AG04449 (cell line): ENCODE measurements around the gene DIAPH2.

Source experiments
- CTCF ChIA-PET: fragments of 350-600 bp; formaldehyde crosslinking; extraction: SDS; loops from one replicate; lab custom pipeline; 2021; ENCODE audit warnings: antibody characterized with exemption; lab: Yijun Ruan, JAX
- POLR2A ChIA-PET: fragments of 400-600, 350-600 bp; formaldehyde crosslinking; extraction: SDS; loops from one replicate; lab custom pipeline; 2020; ENCODE audit warnings: antibody characterized with exemption, inconsistent platforms; lab: Yijun Ruan, JAX
- DNase-seq: peaks from one replicate; pipeline ENCODE4 v3.0.0-alpha.2; 2010; ENCODE audit warnings: low read depth, low spot score
- H3K4me3 ChIP-seq: 2 replicates; pipeline ENCODE4 v1.5.1; 2011; ENCODE audit warnings: low read depth, mild to moderate bottlenecking, control low read depth, low read length
- CTCF ChIP-seq: IDR thresholded peaks from one replicate; pipeline ENCODE4 v1.5.1; 2011; ENCODE audit warnings: mild to moderate bottlenecking, moderate library complexity, low read length, control low read depth, inconsistent platforms; ENCODE audit not compliant: insufficient read depth; ENCODE audit errors: missing control alignments

DIAPH2 gene

GRCh38 chrX:97330151-97330550 lies 645.5 kb downstream of the DIAPH2 start:
- no peak overlapping the region for H3K4me3 ChIP-seq
- no peak for TF ChIP-seq CTCF
- DNase-seq = no peak
- ChIA-PET POLR2A (no interaction called here), CTCF (no interaction called here)

GRCh38 chrX:97332963-97333362 lies 648.3 kb downstream of the DIAPH2 start:
- no peak for TF ChIP-seq CTCF
- no peak overlapping the region for H3K4me3 ChIP-seq
- no peak for DNase-seq
- CTCF ChIA-PET = no interaction called here
- POLR2A ChIA-PET = no interaction called here

- TF ChIP-seq CTCF = no peak
- POLR2A ChIA-PET = no interaction called here
- no peak for DNase-seq
- no peak overlapping the region for H3K4me3 ChIP-seq
- CTCF ChIA-PET = no interaction called here
Observed at GRCh38 chrX:97334850-97335249, 650.2 kb downstream of the DIAPH2 start.

GRCh38 chrX:97344724-97345123 lies 660.1 kb downstream of the DIAPH2 start:
- POLR2A ChIA-PET = no interaction called here

GRCh38 chrX:97358941-97359340 lies 674.3 kb downstream of the DIAPH2 start:
- no peak overlapping the region for H3K4me3 ChIP-seq
- no peak for TF ChIP-seq CTCF
- ChIA-PET POLR2A (no interaction called here), CTCF (no interaction called here)
- DNase-seq = no peak

More at GRCh38 chrX:97344724-97345123, 660.1 kb downstream of the DIAPH2 start:
- no peak overlapping the region for H3K4me3 ChIP-seq
- no peak for DNase-seq
- no peak for TF ChIP-seq CTCF
- CTCF ChIA-PET = no interaction called here

- no peak overlapping the region for H3K4me3 ChIP-seq
- ChIA-PET POLR2A (no interaction called here), CTCF (interaction anchor here (0.7 kb wide), 1 partner anchor 161 kb away, joined by 3 read pairs; no protein-coding TSS in a partner anchor)
- no peak for TF ChIP-seq CTCF
- DNase-seq = no peak
Observed at GRCh38 chrX:97363843-97364242, 679.2 kb downstream of the DIAPH2 start.
